ENCODE measurements around the gene ATP8B4.

The ATP8B4 gene

DNA sequence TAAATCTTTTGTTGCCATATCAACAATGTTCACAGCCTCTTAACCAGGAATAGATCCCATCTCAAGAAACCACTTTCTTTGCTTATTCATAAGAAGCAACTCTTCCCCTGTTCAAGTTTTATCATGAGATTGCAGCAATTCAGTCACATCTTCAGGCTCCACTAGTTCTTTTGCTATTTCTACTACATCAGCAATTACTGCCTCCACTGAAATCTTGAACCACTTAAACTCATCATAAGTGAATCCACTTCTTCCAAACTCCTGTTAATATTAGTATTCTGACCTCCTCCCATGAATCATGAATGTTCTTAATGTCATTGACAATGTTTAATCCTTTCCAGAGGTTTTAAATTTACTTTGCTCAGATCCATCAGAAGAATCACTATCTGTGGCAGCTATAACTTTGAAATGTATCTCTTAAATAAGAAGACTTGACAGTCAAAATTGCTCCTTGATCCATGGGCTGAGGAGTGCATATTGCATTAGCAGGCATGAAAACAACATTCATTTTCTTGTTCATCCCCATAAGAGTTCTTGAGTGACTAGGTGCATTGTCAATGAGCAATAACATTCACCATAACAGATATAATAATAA is 292.3 kb downstream of the ATP8B4 start:
- H3K27ac ChIP-seq (ENCODE audit: low read depth, low read length, poor library complexity, severe bottlenecking), result no peak overlapping the region
- H3F3A ChIP-seq (ENCODE audit: insufficient read depth, low read length), result no peaks in the 10 kb centered on the region
- H3K9me3 ChIP-seq (ENCODE audit: low read length), result no peaks in the 10 kb centered on the region
- H3K27me3 ChIP-seq (ENCODE audit: insufficient read depth, low read length), result no peaks in the 10 kb centered on the region
- H2AFZ ChIP-seq (ENCODE audit: low read length), result no peak overlapping the region
- H3K9me2 ChIP-seq (ENCODE audit: low read depth, low read length), result no peaks in the 10 kb centered on the region
- TF ChIP-seq, protein P1, sequence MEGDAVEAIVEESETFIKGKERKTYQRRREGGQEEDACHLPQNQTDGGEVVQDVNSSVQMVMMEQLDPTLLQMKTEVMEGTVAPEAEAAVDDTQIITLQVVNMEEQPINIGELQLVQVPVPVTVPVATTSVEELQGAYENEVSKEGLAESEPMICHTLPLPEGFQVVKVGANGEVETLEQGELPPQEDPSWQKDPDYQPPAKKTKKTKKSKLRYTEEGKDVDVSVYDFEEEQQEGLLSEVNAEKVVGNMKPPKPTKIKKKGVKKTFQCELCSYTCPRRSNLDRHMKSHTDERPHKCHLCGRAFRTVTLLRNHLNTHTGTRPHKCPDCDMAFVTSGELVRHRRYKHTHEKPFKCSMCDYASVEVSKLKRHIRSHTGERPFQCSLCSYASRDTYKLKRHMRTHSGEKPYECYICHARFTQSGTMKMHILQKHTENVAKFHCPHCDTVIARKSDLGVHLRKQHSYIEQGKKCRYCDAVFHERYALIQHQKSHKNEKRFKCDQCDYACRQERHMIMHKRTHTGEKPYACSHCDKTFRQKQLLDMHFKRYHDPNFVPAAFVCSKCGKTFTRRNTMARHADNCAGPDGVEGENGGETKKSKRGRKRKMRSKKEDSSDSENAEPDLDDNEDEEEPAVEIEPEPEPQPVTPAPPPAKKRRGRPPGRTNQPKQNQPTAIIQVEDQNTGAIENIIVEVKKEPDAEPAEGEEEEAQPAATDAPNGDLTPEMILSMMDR (IDR thresholded peaks at IDR 0.05; ENCODE audit: low read length), result no peak
- no peak for TF ChIP-seq EZH2 (IDR thresholded peaks at IDR 0.05; ENCODE audit: borderline replicate concordance, low read length)
- H3K4me2 ChIP-seq (ENCODE audit: low read length), result no peak overlapping the region
- no peak overlapping the region for H3K4me3 ChIP-seq (ENCODE audit: low read depth, low read length, poor library complexity, severe bottlenecking)
- H3K79me2 ChIP-seq (ENCODE audit: insufficient read depth, low read length), result no peaks in the 10 kb centered on the region
- no peak overlapping the region for H3K9ac ChIP-seq (ENCODE audit: low read length)
- no peaks in the 10 kb centered on the region for H3K4me1 ChIP-seq (ENCODE audit: insufficient read depth, low read length, severe bottlenecking)
- H4K20me1 ChIP-seq (ENCODE audit: insufficient read depth, low read length), result no peaks in the 10 kb centered on the region
- H3K36me3 ChIP-seq (ENCODE audit: insufficient read depth, low read length), result no peaks in the 10 kb centered on the region

DNA sequence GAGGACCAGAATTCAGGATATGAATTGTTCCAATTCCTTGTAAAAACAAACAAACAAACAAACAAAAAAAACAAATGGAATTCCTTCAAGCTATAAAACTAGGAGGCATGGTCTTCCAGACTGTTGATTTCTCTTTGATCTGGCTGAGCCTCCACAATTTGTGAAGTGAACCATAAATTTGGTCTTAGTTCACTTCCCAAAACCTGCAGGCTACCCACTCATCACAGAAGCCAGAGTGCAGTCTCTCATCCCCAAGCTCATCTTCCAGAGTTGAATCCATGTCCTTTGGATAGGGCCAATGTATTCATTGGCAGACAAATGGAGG is 294.3 kb downstream of the ATP8B4 start:
- no peaks in the 10 kb centered on the region for H3K9me3 ChIP-seq (ENCODE audit: low read length)
- no peaks in the 10 kb centered on the region for H3K27me3 ChIP-seq (ENCODE audit: insufficient read depth, low read length)
- no peaks in the 10 kb centered on the region for H3K9me2 ChIP-seq (ENCODE audit: low read depth, low read length)
- no peak overlapping the region for H3K4me3 ChIP-seq (ENCODE audit: low read depth, low read length, poor library complexity, severe bottlenecking)
- no peak overlapping the region for H2AFZ ChIP-seq (ENCODE audit: low read length)
- TF ChIP-seq, protein P1 (IDR thresholded peaks at IDR 0.05; ENCODE audit: low read length), result no peak
- no peak for TF ChIP-seq EZH2 (IDR thresholded peaks at IDR 0.05; ENCODE audit: borderline replicate concordance, low read length)
- no peak overlapping the region for H3K4me2 ChIP-seq (ENCODE audit: low read length)
- no peak overlapping the region for H3K9ac ChIP-seq (ENCODE audit: low read length)
- no peaks in the 10 kb centered on the region for H4K20me1 ChIP-seq (ENCODE audit: insufficient read depth, low read length)
- H3K4me1 ChIP-seq (ENCODE audit: insufficient read depth, low read length, severe bottlenecking), result no peaks in the 10 kb centered on the region
- H3K79me2 ChIP-seq (ENCODE audit: insufficient read depth, low read length), result no peaks in the 10 kb centered on the region
- H3K36me3 ChIP-seq (ENCODE audit: insufficient read depth, low read length), result no peaks in the 10 kb centered on the region
- no peaks in the 10 kb centered on the region for H3F3A ChIP-seq (ENCODE audit: insufficient read depth, low read length)
- H3K27ac ChIP-seq (ENCODE audit: low read depth, low read length, poor library complexity, severe bottlenecking), result no peak overlapping the region

DNA sequence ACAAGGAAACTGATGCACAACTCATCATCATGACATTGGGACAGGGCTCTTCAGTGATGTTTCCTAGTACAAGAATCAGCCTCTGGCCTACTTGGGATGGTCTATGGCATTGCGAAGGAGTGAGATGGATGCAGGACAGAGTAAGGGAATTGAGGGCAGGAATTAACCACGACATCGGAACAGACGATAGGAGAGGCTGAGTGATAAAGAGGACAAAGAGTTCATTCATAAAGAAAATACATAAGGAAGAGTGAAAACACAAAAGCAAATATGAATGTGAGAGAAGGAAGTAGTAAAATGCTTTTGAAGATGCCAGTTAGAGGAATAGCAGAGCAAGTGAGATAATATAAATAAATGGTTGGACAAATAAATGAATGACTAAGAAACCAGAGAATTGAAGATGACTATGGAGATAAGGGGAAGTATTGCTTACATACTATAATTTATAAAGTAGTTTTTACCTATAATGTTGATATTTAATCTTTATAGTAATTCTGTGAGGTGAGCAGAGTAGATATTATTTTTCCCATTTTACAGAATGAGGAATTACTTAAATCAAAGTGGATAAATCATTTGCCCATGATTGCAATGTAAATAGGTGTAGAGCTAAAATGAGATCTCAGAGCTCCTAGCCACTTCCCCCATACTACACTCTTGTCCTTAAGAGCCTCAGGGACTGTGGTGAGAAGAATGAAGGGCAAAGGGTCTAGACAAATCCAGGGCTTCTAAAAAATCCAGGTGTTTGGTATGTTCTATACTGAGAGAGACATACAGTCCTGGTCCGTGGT is 294.9 kb downstream of the ATP8B4 start:
- H3K79me2 ChIP-seq (ENCODE audit: insufficient read depth, low read length), result no peaks in the 10 kb centered on the region
- no peaks in the 10 kb centered on the region for H3F3A ChIP-seq (ENCODE audit: insufficient read depth, low read length)
- TF ChIP-seq, protein P1 (IDR thresholded peaks at IDR 0.05; ENCODE audit: low read length), result no peak
- no peak for TF ChIP-seq EZH2 (IDR thresholded peaks at IDR 0.05; ENCODE audit: borderline replicate concordance, low read length)
- H4K20me1 ChIP-seq (ENCODE audit: insufficient read depth, low read length), result no peaks in the 10 kb centered on the region
- no peak overlapping the region for H2AFZ ChIP-seq (ENCODE audit: low read length)
- H3K4me1 ChIP-seq (ENCODE audit: insufficient read depth, low read length, severe bottlenecking), result no peaks in the 10 kb centered on the region
- H3K27ac ChIP-seq (ENCODE audit: low read depth, low read length, poor library complexity, severe bottlenecking), result no peak overlapping the region
- H3K9ac ChIP-seq (ENCODE audit: low read length), result no peak overlapping the region
- no peaks in the 10 kb centered on the region for H3K27me3 ChIP-seq (ENCODE audit: insufficient read depth, low read length)
- no peak overlapping the region for H3K4me3 ChIP-seq (ENCODE audit: low read depth, low read length, poor library complexity, severe bottlenecking)
- no peak overlapping the region for H3K4me2 ChIP-seq (ENCODE audit: low read length)
- H3K9me2 ChIP-seq (ENCODE audit: low read depth, low read length), result no peaks in the 10 kb centered on the region
- H3K9me3 ChIP-seq (ENCODE audit: low read length), result no peaks in the 10 kb centered on the region
- H3K36me3 ChIP-seq (ENCODE audit: insufficient read depth, low read length), result no peaks in the 10 kb centered on the region
